ENCODE results near the gene CERKL. TPM values are rescaled to one million over a fixed set of nuclear protein-coding genes. Genes with fewer than 3 reads are reported as not detected.
A peak's percentile ranks its signal among the peaks of the same experiment; 100 is the strongest.

CERKL gene
- total and polyA plus RNA-seq, 2 of the 13 experiments (the other 11 are each of a cell fraction or from before 2014, with no cell fraction given) = not detected

DNA sequence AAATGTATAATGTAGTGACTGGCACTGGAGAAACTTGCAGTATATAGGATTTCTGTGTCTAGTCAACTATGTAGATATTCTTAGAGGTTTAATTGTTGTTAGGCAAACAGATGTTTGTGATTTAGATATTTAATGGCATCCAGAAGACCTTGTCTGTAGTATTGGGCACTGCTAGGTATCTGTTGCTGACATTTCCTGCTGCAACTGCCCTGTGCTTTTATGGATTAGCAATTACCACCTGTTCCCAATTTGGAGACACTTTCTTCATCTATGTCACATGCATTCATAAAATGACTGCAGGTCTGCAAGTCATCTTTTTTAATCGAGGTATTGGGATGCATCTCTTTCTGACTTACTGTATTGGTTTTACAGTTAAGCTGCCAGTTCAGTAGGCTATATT is 128.5 kb downstream of the CERKL start:
- no peak for TF ChIP-seq TSC22D2 (CRISPR knock-in tag; IDR thresholded peaks at IDR 0.05; ENCODE audit: borderline replicate concordance)
- TF ChIP-seq ZEB1 (IDR thresholded peaks at IDR 0.05; ENCODE audit: insufficient replicate concordance, low read depth) = no peak
- no peaks in the 10 kb centered on the region for H3K9me3 ChIP-seq (ENCODE audit: low read length)
- H4K20me1 ChIP-seq (ENCODE audit: insufficient read depth, low read length) = no peaks in the 10 kb centered on the region
- intact Hi-C loops (cut with micrococcal nuclease; ENCODE audit: unreplicated experiment) = no loop called here
- H2AFZ ChIP-seq (ENCODE audit: low read length) = no peak overlapping the region
- in situ Hi-C loops (cut with HindIII; ENCODE audit: extremely low pct_ligation_motif_present, low pct_unique_long_range_greater_than_20kb) = no loop called here
- no peak overlapping the region for H3K4me3 ChIP-seq (replicated peaks in 1 of 3; ENCODE audit: insufficient read depth in 1 of 3, low read depth in 2 of 3, low read length in 3 of 3)
- no peak overlapping the region for H3K9ac ChIP-seq (ENCODE audit: insufficient read depth, low read depth, low read length)
- POLR2A ChIA-PET = no interaction called here
- CTCF ChIA-PET (ENCODE audit: low intra/inter-chr PET ratio, low total read pairs) = no interaction called here
- ATAC-seq (no peak), DNase-seq (ENCODE audit: low spot score) (no peak), FAIRE-seq (no peak)
- no peaks in the 10 kb centered on the region; a peak in 1 of 5 replicates for H3K27me3 ChIP-seq (ENCODE audit: control insufficient read depth in 1 of 2, insufficient read depth in 2 of 2, low read length in 2 of 2)
- H3K36me3 ChIP-seq (replicated peaks in 1 of 2; ENCODE audit: control insufficient read depth in 1 of 2, insufficient read depth in 2 of 2, low read length in 2 of 2) = no peaks in the 10 kb centered on the region
- H3K4me1 ChIP-seq (ENCODE audit: insufficient read depth, low read length) = no peaks in the 10 kb centered on the region
- WGBS (ENCODE audit: low lambda C conversion rate) = 0% methylated on average over 1 of the region's 1 CpG
- H3K4me2 ChIP-seq (ENCODE audit: low read depth, low read length) = no peak overlapping the region
- H3K27ac ChIP-seq (ENCODE audit: extremely low read length, insufficient read depth, low read length) = no peak overlapping the region
- no peaks in the 10 kb centered on the region for H3K79me2 ChIP-seq (ENCODE audit: insufficient read depth, low read length)
- BruUV-seq (replicated peaks) = no TSS peak

DNA sequence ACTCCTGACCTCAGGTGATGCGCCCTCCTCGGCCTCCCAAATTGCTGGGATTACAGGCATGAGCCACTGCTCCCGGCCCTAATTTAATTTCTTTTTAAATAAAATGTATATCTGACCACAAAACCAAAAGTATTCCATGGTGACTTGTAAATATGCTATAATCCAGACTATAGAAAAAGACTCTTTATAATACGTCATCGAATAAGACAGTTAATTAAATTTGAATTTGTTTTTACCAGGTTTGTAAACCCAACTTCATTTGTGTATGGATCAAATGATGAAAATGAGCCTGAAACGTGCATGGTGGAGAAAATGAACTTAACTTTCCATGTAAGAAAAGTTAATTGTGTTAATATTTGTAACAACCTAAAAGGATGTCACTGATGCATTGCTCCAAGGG is 129.8 kb downstream of the CERKL start:
- no peaks in the 10 kb centered on the region for H3K36me3 ChIP-seq (replicated peaks in 1 of 2; ENCODE audit: control insufficient read depth in 1 of 2, insufficient read depth in 2 of 2, low read length in 2 of 2)
- intact Hi-C loops (cut with micrococcal nuclease; ENCODE audit: unreplicated experiment) = no loop called here
- DNase-seq (ENCODE audit: low spot score) = no peak
- no TSS peak for BruUV-seq (replicated peaks)
- H3K9ac ChIP-seq (ENCODE audit: insufficient read depth, low read depth, low read length) = no peak overlapping the region
- no peak overlapping the region for H3K4me2 ChIP-seq (ENCODE audit: low read depth, low read length)
- in situ Hi-C loops (cut with HindIII; ENCODE audit: extremely low pct_ligation_motif_present, low pct_unique_long_range_greater_than_20kb) = no loop called here
- ChIA-PET CTCF (ENCODE audit: low intra/inter-chr PET ratio, low total read pairs) (no interaction called here), POLR2A (no interaction called here)
- no peaks in the 10 kb centered on the region for H3K79me2 ChIP-seq (ENCODE audit: insufficient read depth, low read length)
- no peak for FAIRE-seq
- no peak overlapping the region for H2AFZ ChIP-seq (ENCODE audit: low read length)
- no peaks in the 10 kb centered on the region for H3K4me1 ChIP-seq (ENCODE audit: insufficient read depth, low read length)
- H4K20me1 ChIP-seq (ENCODE audit: insufficient read depth, low read length) = no peaks in the 10 kb centered on the region
- WGBS (ENCODE audit: low lambda C conversion rate) = 9% methylated on average over 6 of the region's 6 CpGs
- no peak overlapping the region for H3K27ac ChIP-seq (ENCODE audit: extremely low read length, insufficient read depth, low read length)
- H3K9me3 ChIP-seq (ENCODE audit: low read length) = no peaks in the 10 kb centered on the region
- no peaks in the 10 kb centered on the region; a peak in 1 of 5 replicates for H3K27me3 ChIP-seq (ENCODE audit: control insufficient read depth in 1 of 2, insufficient read depth in 2 of 2, low read length in 2 of 2)
- no peak overlapping the region for H3K4me3 ChIP-seq (replicated peaks in 1 of 3; ENCODE audit: insufficient read depth in 1 of 3, low read depth in 2 of 3, low read length in 3 of 3)
- peak; percentile 63 for TF ChIP-seq ATF7 (IDR thresholded peaks at IDR 0.05)
- no peak for TF ChIP-seq ATF7 (CRISPR knock-in tag; IDR thresholded peaks at IDR 0.05)
- TF ChIP-seq, protein P1, sequence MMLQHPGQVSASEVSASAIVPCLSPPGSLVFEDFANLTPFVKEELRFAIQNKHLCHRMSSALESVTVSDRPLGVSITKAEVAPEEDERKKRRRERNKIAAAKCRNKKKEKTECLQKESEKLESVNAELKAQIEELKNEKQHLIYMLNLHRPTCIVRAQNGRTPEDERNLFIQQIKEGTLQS (CRISPR knock-in tag; IDR thresholded peaks at IDR 0.05) = no peak
- peak; percentile 69 for TF ChIP-seq CREB1 (IDR thresholded peaks at IDR 0.05)
- TF ChIP-seq CREB1 (CRISPR knock-in tag; IDR thresholded peaks at IDR 0.05) = no peak
- ATAC-seq = no peak
